ENCODE data around the gene NOTCH4.
"Not testable (repeated sequence)": the region's sequence is repeated elsewhere in the genome, so short reads cannot be mapped to it uniquely, and the experiment has no call there.

GRCh38 chr6:32211432-32211831 lies 12.4 kb downstream of the NOTCH4 start:
- not testable (repeated sequence) for TF ChIP-seq POLR2A (IDR thresholded peaks at IDR 0.05; ENCODE audit: low read length); GATA1 (IDR thresholded peaks at IDR 0.05; ENCODE audit: low read depth, low read length)
